HEK293 (cell line): ENCODE results near the gene SELENOP.

ENCODE experiments used
- CTCF ChIA-PET: fragments of 350-600 bp; formaldehyde crosslinking; extraction: SDS; loops from one replicate; lab custom pipeline; 2021; ENCODE audit warnings: antibody characterized with exemption; lab: Yijun Ruan, JAX
- POLR2A ChIA-PET: fragments of 300-600 bp; formaldehyde crosslinking; extraction: SDS; loops from one replicate; lab custom pipeline; 2020; ENCODE audit warnings: antibody characterized with exemption, inconsistent platforms; lab: Yijun Ruan, JAX
- H3K27ac ChIP-seq: fragments of 200-500 bp; sonication (Bioruptor generic); 2 replicates; pipeline ENCODE4 v1.5.1; 2014; ENCODE audit warnings: low read depth, low read length, control low read depth, inconsistent platforms; ENCODE audit errors: extremely low read depth
- H3K36me3 ChIP-seq, 2 experiments: fragments of 200-500 bp in 1 of 2; sonication (Bioruptor generic) in 1 of 2; 1 replicate in 1 of 2; 2 replicates in 1 of 2; pipeline ENCODE4 v1.5.1; 2014 to 2017; ENCODE audit warnings: inconsistent platforms in 2 of 2, low read length in 2 of 2; ENCODE audit not compliant: control insufficient read depth in 2 of 2, insufficient read depth in 1 of 2
- H3K4me1 ChIP-seq: fragments of 200-500 bp; sonication (Bioruptor generic); 2 replicates; pipeline ENCODE4 v1.5.1; 2014; ENCODE audit warnings: mild to moderate bottlenecking, low read length, inconsistent platforms; ENCODE audit not compliant: control insufficient read depth, insufficient read depth
- H3K4me3 ChIP-seq: 2 replicates; pipeline ENCODE4 v1.5.1; 2011; ENCODE audit warnings: low read depth, mild to moderate bottlenecking, control low read depth, low read length, moderate library complexity
- H3K9me3 ChIP-seq: fragments of 200-500 bp; sonication (Bioruptor generic); 2 replicates; pipeline ENCODE4 v1.5.1; 2014; ENCODE audit warnings: low read depth, low read length, inconsistent platforms; ENCODE audit not compliant: control insufficient read depth, insufficient read depth
- EGR2 ChIP-seq: fragments of 450-650 bp; formaldehyde crosslinking; IDR thresholded peaks from 2 replicates; pipeline ENCODE4 v1.5.1; 2016; ENCODE audit warnings: low read depth, missing biosample characterization, missing genetic modification characterization
- GLI4 ChIP-seq: fragments of 450-650 bp; formaldehyde crosslinking; IDR thresholded peaks from 2 replicates; pipeline ENCODE4 v1.5.1; 2016; ENCODE audit warnings: missing biosample characterization, missing genetic modification characterization
- GLIS1 ChIP-seq: fragments of 450-650 bp; formaldehyde crosslinking; IDR thresholded peaks from 2 replicates; pipeline ENCODE4 v1.5.1; 2016; ENCODE audit warnings: missing biosample characterization, missing genetic modification characterization
- KLF8 ChIP-seq: fragments of 450-650 bp; formaldehyde crosslinking; IDR thresholded peaks from 2 replicates; pipeline ENCODE4 v1.5.1; 2016; ENCODE audit warnings: missing biosample characterization, missing genetic modification characterization
- KLF9 ChIP-seq: fragments of 450-650 bp; formaldehyde crosslinking; IDR thresholded peaks from 2 replicates; pipeline ENCODE4 v1.5.1; 2016; ENCODE audit warnings: missing biosample characterization, missing genetic modification characterization, low read depth
- MEIS1 ChIP-seq: sonication (generic); formaldehyde crosslinking; IDR thresholded peaks from 2 replicates; pipeline ENCODE4 v1.8.1; 2022; ENCODE audit warnings: missing genetic modification reagents, mild to moderate bottlenecking, borderline replicate concordance
- ZBTB6 ChIP-seq: fragments of 450-650 bp; formaldehyde crosslinking; IDR thresholded peaks from 2 replicates; pipeline ENCODE4 v1.5.1; 2017; ENCODE audit warnings: missing biosample characterization, missing genetic modification characterization
- ZFHX2 ChIP-seq: fragments of 450-650 bp; formaldehyde crosslinking; conservative IDR thresholded peaks from 2 replicates; pipeline ENCODE4 v1.5.1; 2016; ENCODE audit warnings: missing biosample characterization, missing genetic modification characterization
- ZNF26 ChIP-seq: fragments of 450-650 bp; formaldehyde crosslinking; IDR thresholded peaks from 2 replicates; pipeline ENCODE4 v1.5.1; 2016; ENCODE audit warnings: missing biosample characterization, missing genetic modification characterization
- ZNF280D ChIP-seq: fragments of 450-650 bp; formaldehyde crosslinking; IDR thresholded peaks from 2 replicates; pipeline ENCODE4 v1.5.1; 2016; ENCODE audit warnings: missing biosample characterization, missing genetic modification characterization
- ZNF391 ChIP-seq: fragments of 450-650 bp; formaldehyde crosslinking; IDR thresholded peaks from 2 replicates; pipeline ENCODE4 v1.5.1; 2016; ENCODE audit warnings: low read depth, missing biosample characterization, missing genetic modification characterization, borderline replicate concordance
- ZNF398 ChIP-seq: fragments of 450-650 bp; formaldehyde crosslinking; IDR thresholded peaks from 2 replicates; pipeline ENCODE4 v1.5.1; 2017; ENCODE audit warnings: missing biosample characterization, missing genetic modification characterization
- ZNF473 ChIP-seq: fragments of 450-650 bp; formaldehyde crosslinking; IDR thresholded peaks from 2 replicates; pipeline ENCODE4 v1.5.1; 2017; ENCODE audit warnings: missing biosample characterization, missing genetic modification characterization
- ZNF660 ChIP-seq: fragments of 450-650 bp; IDR thresholded peaks from 2 replicates; pipeline ENCODE4 v1.5.1; 2018; ENCODE audit warnings: missing biosample characterization, mild to moderate bottlenecking, missing genetic modification characterization
- ZNF776 ChIP-seq: fragments of 450-650 bp; formaldehyde crosslinking; IDR thresholded peaks from 2 replicates; pipeline ENCODE4 v1.5.0; 2017; ENCODE audit warnings: missing biosample characterization, missing genetic modification characterization, borderline replicate concordance
- ZNF837 ChIP-seq: fragments of 450-650 bp; formaldehyde crosslinking; IDR thresholded peaks from 2 replicates; pipeline ENCODE4 v1.5.1; 2016; ENCODE audit warnings: missing biosample characterization, missing genetic modification characterization
- TF ChIP-seq, protein P1 (sequence below): fragments of 450-650 bp; formaldehyde crosslinking; IDR thresholded peaks from 2 replicates; pipeline ENCODE4 v1.5.1; 2016; ENCODE audit warnings: missing biosample characterization, missing genetic modification characterization
- TF ChIP-seq, protein P2 (sequence below): fragments of 450-650 bp; formaldehyde crosslinking; IDR thresholded peaks from 2 replicates; pipeline ENCODE4 v1.5.1; 2016; ENCODE audit warnings: missing biosample characterization, missing genetic modification characterization
- TF ChIP-seq, protein P3 (sequence below): fragments of 450-650 bp; formaldehyde crosslinking; IDR thresholded peaks from 2 replicates; pipeline ENCODE4 v1.5.1; 2016; ENCODE audit warnings: missing biosample characterization, missing genetic modification characterization, borderline replicate concordance

SELENOP gene

DNA sequence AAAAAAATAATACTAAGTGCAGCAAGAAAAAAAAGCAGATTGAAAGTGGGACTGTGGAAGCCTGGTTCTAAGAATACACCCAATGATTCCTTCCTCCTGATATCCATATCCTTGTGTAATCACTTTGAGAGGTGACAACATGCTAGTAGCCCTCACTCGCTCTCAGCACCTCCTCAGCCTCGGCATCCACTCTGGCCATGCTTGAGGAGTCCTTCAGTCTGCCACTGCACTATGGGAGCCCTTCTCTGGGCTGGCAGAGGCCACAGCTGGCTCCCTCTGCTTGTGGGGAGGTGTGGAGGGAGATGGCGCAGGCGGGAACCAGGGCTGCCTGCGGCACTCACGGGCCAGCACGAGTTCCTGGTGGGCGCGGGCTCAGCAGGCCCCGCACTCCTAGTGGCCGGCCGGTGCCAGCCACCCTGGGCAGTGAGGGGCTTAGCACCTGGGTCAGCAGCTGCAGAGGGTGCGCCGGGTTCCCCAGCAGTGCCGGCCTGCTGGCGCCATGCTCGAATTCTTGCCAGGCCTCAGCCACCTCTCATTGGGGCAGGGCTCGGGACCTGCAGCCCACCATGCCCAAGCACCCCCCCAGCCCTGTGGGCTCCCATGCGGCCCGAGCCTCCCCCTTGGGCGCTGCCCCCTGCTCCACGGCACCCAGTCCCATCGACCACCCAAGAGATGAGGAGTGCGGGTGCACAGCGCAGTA, 24.5 kb upstream of the SELENOP start (continued):
- TF ChIP-seq, protein P1, sequence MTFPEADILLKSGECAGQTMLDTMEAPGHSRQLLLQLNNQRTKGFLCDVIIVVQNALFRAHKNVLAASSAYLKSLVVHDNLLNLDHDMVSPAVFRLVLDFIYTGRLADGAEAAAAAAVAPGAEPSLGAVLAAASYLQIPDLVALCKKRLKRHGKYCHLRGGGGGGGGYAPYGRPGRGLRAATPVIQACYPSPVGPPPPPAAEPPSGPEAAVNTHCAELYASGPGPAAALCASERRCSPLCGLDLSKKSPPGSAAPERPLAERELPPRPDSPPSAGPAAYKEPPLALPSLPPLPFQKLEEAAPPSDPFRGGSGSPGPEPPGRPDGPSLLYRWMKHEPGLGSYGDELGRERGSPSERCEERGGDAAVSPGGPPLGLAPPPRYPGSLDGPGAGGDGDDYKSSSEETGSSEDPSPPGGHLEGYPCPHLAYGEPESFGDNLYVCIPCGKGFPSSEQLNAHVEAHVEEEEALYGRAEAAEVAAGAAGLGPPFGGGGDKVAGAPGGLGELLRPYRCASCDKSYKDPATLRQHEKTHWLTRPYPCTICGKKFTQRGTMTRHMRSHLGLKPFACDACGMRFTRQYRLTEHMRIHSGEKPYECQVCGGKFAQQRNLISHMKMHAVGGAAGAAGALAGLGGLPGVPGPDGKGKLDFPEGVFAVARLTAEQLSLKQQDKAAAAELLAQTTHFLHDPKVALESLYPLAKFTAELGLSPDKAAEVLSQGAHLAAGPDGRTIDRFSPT: no peak
- TF ChIP-seq ZNF660 (tag by site-specific recombination): no peak

DNA sequence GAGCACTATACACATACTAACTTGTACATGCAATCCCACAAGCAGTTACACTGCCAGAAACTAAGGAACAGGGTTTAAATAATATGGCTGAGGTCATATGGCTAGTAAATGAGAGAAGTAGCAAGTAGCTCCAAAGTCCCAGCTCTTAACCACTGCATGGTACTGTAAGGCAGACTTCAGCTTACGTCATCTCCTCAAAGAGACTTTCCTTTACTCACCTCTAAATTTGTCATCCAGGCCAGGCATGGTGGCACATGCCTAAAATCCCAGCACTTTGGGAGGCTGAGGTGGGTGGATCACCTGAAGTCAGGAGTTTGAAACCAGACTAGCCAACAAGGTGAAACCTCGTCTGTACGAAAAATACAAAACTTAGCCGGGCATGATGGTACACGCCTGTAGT, 20.4 kb upstream of the SELENOP start:
- TF ChIP-seq KLF8 (tag by site-specific recombination) (no peak), ZNF391 (tag by site-specific recombination) (no peak)
- TF ChIP-seq, all 188 proteins: peak for 0
- ChIA-PET POLR2A (no interaction called here), CTCF (interaction anchor here (1.4 kb wide), 1 partner anchor 273 kb away, joined by 4 read pairs; no protein-coding TSS in a partner anchor)
- H3K36me3 ChIP-seq: no peaks in the 10 kb centered on the region
- no peak overlapping the region for H3K4me3 ChIP-seq
- no peaks in the 10 kb centered on the region for H3K9me3 ChIP-seq
- H3K27ac ChIP-seq: no peak overlapping the region
- no peaks in the 10 kb centered on the region for H3K4me1 ChIP-seq

GRCh38 chr5:42830924-42831323, 19.2 kb upstream of the SELENOP start:
- H3K4me3 ChIP-seq: no peak overlapping the region
- H3K9me3 ChIP-seq: no peaks in the 10 kb centered on the region
- no peak overlapping the region for H3K27ac ChIP-seq
- ChIA-PET POLR2A (no interaction called here), CTCF (interaction anchor here (0.7 kb wide), 1 partner anchor 86 kb away, joined by 3 read pairs; no protein-coding TSS in a partner anchor)
- H3K36me3 ChIP-seq: no peaks in the 10 kb centered on the region
- H3K4me1 ChIP-seq: no peaks in the 10 kb centered on the region
- TF ChIP-seq GLI4 (no peak), ZNF398 (tag by site-specific recombination) (no peak), ZFHX2 (tag by site-specific recombination) (no peak), ZNF473 (tag by site-specific recombination) (no peak), EGR2 (tag by site-specific recombination) (no peak), ZNF837 (tag by site-specific recombination) (no peak), GLIS1 (no peak), ZNF280D (tag by site-specific recombination) (no peak), ZNF26 (tag by site-specific recombination) (no peak), ZBTB6 (tag by site-specific recombination) (no peak), MEIS1 (no peak), KLF9 (no peak), ZNF776 (tag by site-specific recombination) (no peak)
- TF ChIP-seq, protein P2, sequence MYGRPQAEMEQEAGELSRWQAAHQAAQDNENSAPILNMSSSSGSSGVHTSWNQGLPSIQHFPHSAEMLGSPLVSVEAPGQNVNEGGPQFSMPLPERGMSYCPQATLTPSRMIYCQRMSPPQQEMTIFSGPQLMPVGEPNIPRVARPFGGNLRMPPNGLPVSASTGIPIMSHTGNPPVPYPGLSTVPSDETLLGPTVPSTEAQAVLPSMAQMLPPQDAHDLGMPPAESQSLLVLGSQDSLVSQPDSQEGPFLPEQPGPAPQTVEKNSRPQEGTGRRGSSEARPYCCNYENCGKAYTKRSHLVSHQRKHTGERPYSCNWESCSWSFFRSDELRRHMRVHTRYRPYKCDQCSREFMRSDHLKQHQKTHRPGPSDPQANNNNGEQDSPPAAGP: no peak
- TF ChIP-seq, protein P3, sequence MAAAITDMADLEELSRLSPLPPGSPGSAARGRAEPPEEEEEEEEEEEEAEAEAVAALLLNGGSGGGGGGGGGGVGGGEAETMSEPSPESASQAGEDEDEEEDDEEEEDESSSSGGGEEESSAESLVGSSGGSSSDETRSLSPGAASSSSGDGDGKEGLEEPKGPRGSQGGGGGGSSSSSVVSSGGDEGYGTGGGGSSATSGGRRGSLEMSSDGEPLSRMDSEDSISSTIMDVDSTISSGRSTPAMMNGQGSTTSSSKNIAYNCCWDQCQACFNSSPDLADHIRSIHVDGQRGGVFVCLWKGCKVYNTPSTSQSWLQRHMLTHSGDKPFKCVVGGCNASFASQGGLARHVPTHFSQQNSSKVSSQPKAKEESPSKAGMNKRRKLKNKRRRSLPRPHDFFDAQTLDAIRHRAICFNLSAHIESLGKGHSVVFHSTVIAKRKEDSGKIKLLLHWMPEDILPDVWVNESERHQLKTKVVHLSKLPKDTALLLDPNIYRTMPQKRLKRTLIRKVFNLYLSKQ (tag by site-specific recombination): no peak
